ENCODE measurements around the gene AGER.

Gene AGER

GRCh38 chr6:32184084-32184640 lies at the start of gene AGER:
Gene AGER (minus strand): TSS chr6:32184253. CDS start chr6:32184222, 31 bp downstream.
- ChIA-PET CTCF (no interaction called here), POLR2A (no interaction called here)
- DNase-seq (ENCODE audit: extremely low spot score), result no peak

GRCh38 chr6:32226434-32226833 lies 42.4 kb upstream of the AGER start:
- no peak for DNase-seq (ENCODE audit: extremely low spot score)
- CTCF ChIA-PET, result no interaction called here
- POLR2A ChIA-PET, result no interaction called here
- TF ChIP-seq TARDBP (IDR thresholded peaks at IDR 0.05), result no peak
- no peak for TF ChIP-seq LEF1 (IDR thresholded peaks at IDR 0.05; ENCODE audit: borderline replicate concordance)
- no peak for TF ChIP-seq CTBP1 (IDR thresholded peaks at IDR 0.05; ENCODE audit: borderline replicate concordance)
- TF ChIP-seq FOXA1 (IDR thresholded peaks at IDR 0.05), result no peak
- no peak for TF ChIP-seq ARNT (IDR thresholded peaks at IDR 0.05)
- no peak for TF ChIP-seq SP1 (IDR thresholded peaks at IDR 0.05)
- no peak for TF ChIP-seq PKNOX1 (IDR thresholded peaks at IDR 0.05)
- no peak for TF ChIP-seq NFRKB (IDR thresholded peaks at IDR 0.05)

More at GRCh38 chr6:32184084-32184640, at the start of gene AGER:
- TF ChIP-seq ZNF384 (IDR thresholded peaks at IDR 0.05) (no peak), LEF1 (IDR thresholded peaks at IDR 0.05; ENCODE audit: borderline replicate concordance) (no peak), SUZ12 (IDR thresholded peaks at IDR 0.05) (no peak), FOXK2 (IDR thresholded peaks at IDR 0.05) (no peak), TARDBP (IDR thresholded peaks at IDR 0.05) (no peak), SP1 (IDR thresholded peaks at IDR 0.05) (no peak), FOXA1 (IDR thresholded peaks at IDR 0.05) (no peak), FOXM1 (IDR thresholded peaks at IDR 0.05; ENCODE audit: borderline replicate concordance) (no peak), HDGF (IDR thresholded peaks at IDR 0.05; ENCODE audit: borderline replicate concordance) (no peak), ARNT (IDR thresholded peaks at IDR 0.05) (no peak), ELF4 (IDR thresholded peaks at IDR 0.05) (no peak), PKNOX1 (IDR thresholded peaks at IDR 0.05) (no peak), NFRKB (IDR thresholded peaks at IDR 0.05) (no peak), BHLHE40 (IDR thresholded peaks at IDR 0.05; ENCODE audit: borderline replicate concordance) (no peak), L3MBTL2 (conservative IDR thresholded peaks at IDR 0.05) (no peak), CTBP1 (IDR thresholded peaks at IDR 0.05; ENCODE audit: borderline replicate concordance) (no peak)

- POLR2A ChIA-PET, result no interaction called here
- CTCF ChIA-PET, result no interaction called here
- no peak for DNase-seq (ENCODE audit: extremely low spot score)
- TF ChIP-seq FOXA1 (IDR thresholded peaks at IDR 0.05) (no peak), TARDBP (IDR thresholded peaks at IDR 0.05) (no peak), LEF1 (IDR thresholded peaks at IDR 0.05; ENCODE audit: borderline replicate concordance) (no peak), ELF4 (IDR thresholded peaks at IDR 0.05) (no peak), SP1 (IDR thresholded peaks at IDR 0.05) (no peak), ARNT (IDR thresholded peaks at IDR 0.05) (no peak), FOXM1 (IDR thresholded peaks at IDR 0.05; ENCODE audit: borderline replicate concordance) (no peak), L3MBTL2 (conservative IDR thresholded peaks at IDR 0.05) (no peak), BHLHE40 (IDR thresholded peaks at IDR 0.05; ENCODE audit: borderline replicate concordance) (no peak), FOXK2 (IDR thresholded peaks at IDR 0.05) (no peak), NFRKB (IDR thresholded peaks at IDR 0.05) (no peak), HDGF (IDR thresholded peaks at IDR 0.05; ENCODE audit: borderline replicate concordance) (no peak)
Measured at GRCh38 chr6:32224696-32225095, 40.6 kb upstream of the AGER start.

GRCh38 chr6:32223258-32224235 lies 39.5 kb upstream of the AGER start, which contains the start of gene NOTCH4:
Gene NOTCH4 (minus strand): TSS chr6:32224067. CDS start chr6:32223928, 139 bp downstream.
- DNase-seq (ENCODE audit: extremely low spot score), result no peak
- CTCF ChIA-PET, result interaction anchor here (0.5 kb wide), 1 partner anchor 9 kb away, joined by 6 read pairs; no protein-coding TSS in a partner anchor
- TF ChIP-seq LEF1 (IDR thresholded peaks at IDR 0.05; ENCODE audit: borderline replicate concordance), result no peak
- TF ChIP-seq SUZ12 (IDR thresholded peaks at IDR 0.05), result no peak
- no peak for TF ChIP-seq FOXK2 (IDR thresholded peaks at IDR 0.05)
- TF ChIP-seq TARDBP (IDR thresholded peaks at IDR 0.05), result no peak
- TF ChIP-seq BHLHE40 (IDR thresholded peaks at IDR 0.05; ENCODE audit: borderline replicate concordance), result no peak
- no peak for TF ChIP-seq FOXM1 (IDR thresholded peaks at IDR 0.05; ENCODE audit: borderline replicate concordance)
- TF ChIP-seq NFRKB (IDR thresholded peaks at IDR 0.05), result no peak
- TF ChIP-seq PKNOX1 (IDR thresholded peaks at IDR 0.05), result no peak
- no peak for TF ChIP-seq ZNF384 (IDR thresholded peaks at IDR 0.05)
- no peak for TF ChIP-seq SP1 (IDR thresholded peaks at IDR 0.05)
- no peak for TF ChIP-seq L3MBTL2 (conservative IDR thresholded peaks at IDR 0.05)
- no peak for TF ChIP-seq HDGF (IDR thresholded peaks at IDR 0.05; ENCODE audit: borderline replicate concordance)
- TF ChIP-seq CTBP1 (IDR thresholded peaks at IDR 0.05; ENCODE audit: borderline replicate concordance), result no peak
- no peak for TF ChIP-seq FOXA1 (IDR thresholded peaks at IDR 0.05)
- no peak for TF ChIP-seq ELF4 (IDR thresholded peaks at IDR 0.05)
- no peak for TF ChIP-seq ARNT (IDR thresholded peaks at IDR 0.05)
- POLR2A ChIA-PET, result no interaction called here
